OCI-LY3 (cell line): ENCODE measurements around the gene EHMT1.

Experiments
- H2AFZ ChIP-seq: fragments of 200-600, 300-600 bp; shearing (Covaris generic); 2 replicates; pipeline ENCODE4 v1.6.0; 2014; ENCODE audit warnings: antibody characterized with exemption, low read depth, low read length
- H3K27ac ChIP-seq: fragments of 200-600, 300-600 bp; sonication (generic); 2 replicates; pipeline ENCODE4 v1.5.1; 2014; ENCODE audit warnings: mild to moderate bottlenecking, low read length, moderate library complexity, mixed read lengths
- H3K27me3 ChIP-seq: fragments of 200-600, 300-600 bp; sonication (generic); 2 replicates; pipeline ENCODE4 v1.6.1; 2014; ENCODE audit warnings: low read depth, low read length, mixed read lengths
- H3K36me3 ChIP-seq: fragments of 200-600, 300-600 bp; sonication (generic); replicated peaks from 2 replicates; pipeline ENCODE3; 2014; ENCODE audit warnings: low read depth, low read length, mixed read lengths
- H3K4me1 ChIP-seq: fragments of 300-600, 200-600 bp; sonication (generic); 2 replicates; pipeline ENCODE4 v1.6.1; 2014; ENCODE audit warnings: low read length, mixed read lengths
- H3K4me2 ChIP-seq: fragments of 200-600, 300-600 bp; sonication (generic); 2 replicates; pipeline ENCODE4 v1.6.1; 2014; ENCODE audit warnings: low read length, mixed read lengths
- H3K4me3 ChIP-seq: fragments of 300-600, 200-600 bp; sonication (generic); 2 replicates; pipeline ENCODE4 v1.5.1; 2014; ENCODE audit warnings: antibody characterized with exemption, mild to moderate bottlenecking, low read length, moderate library complexity
- H3K79me2 ChIP-seq: fragments of 300-600, 200-600 bp; shearing (Covaris generic); 2 replicates; pipeline ENCODE4 v1.6.1; 2014; ENCODE audit warnings: mild to moderate bottlenecking, low read length, mixed read lengths
- H3K9ac ChIP-seq: fragments of 300-600, 200-600 bp; shearing (Covaris generic); 2 replicates; pipeline ENCODE4 v1.6.0; 2014; ENCODE audit warnings: mild to moderate bottlenecking, low read length, moderate library complexity
- H3K9me3 ChIP-seq: fragments of 200-600, 300-600 bp; shearing (Covaris generic); 2 replicates; pipeline ENCODE4 v1.6.1; 2014; ENCODE audit warnings: low read length, mixed read lengths; ENCODE audit not compliant: insufficient read depth
- H4K20me1 ChIP-seq: fragments of 200-600, 300-600 bp; sonication (generic); 2 replicates; pipeline ENCODE4 v1.6.1; 2016; ENCODE audit warnings: low read length, mixed read lengths; ENCODE audit not compliant: insufficient read depth
- EZH2phosphoT487 ChIP-seq: fragments of 200-600 bp; shearing (Covaris generic); IDR thresholded peaks from 2 replicates; pipeline ENCODE4 v1.6.1; 2018; ENCODE audit warnings: antibody characterized with exemption, mixed run types, low read depth
- TF ChIP-seq, protein P1 (sequence below): fragments of 200-600, 300-600 bp; sonication (generic); IDR thresholded peaks from 2 replicates; pipeline ENCODE4 v1.5.1; 2014; ENCODE audit warnings: antibody characterized with exemption, low read length, low read depth

Gene EHMT1

DNA sequence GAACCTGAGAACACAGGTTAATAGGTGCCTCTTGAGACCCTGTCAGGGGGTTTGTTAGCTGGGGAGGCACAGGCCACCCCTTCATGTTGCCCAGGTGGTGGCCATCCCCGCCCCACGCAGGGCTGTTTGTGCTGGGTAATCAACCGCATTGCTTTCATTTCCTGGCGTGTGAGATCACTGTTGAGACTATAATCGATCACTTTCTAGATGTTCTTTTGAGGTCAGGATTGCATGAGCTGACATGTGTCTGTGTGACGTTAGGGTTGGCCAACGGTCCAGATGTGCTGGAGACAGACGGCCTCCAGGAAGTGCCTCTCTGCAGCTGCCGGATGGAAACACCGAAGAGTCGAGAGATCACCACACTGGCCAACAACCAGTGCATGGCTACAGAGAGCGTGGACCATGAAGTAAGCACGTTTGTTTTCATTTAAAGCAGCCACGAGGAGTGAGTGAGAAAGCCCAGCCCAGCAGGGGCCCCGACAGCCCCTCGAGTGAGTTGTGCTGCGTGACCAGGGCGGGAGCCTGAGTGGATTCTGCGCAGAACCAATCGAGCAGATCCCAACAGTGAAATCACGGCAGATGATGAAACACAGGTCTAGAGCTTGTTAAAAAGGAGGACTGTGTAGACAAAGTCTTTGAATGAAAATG, 143.7 kb downstream of the EHMT1 start:
- Histone ChIP-seq H3K36me3 (peaks cover 89% of the 10 kb centered on the region), H3K4me3 (no peak overlapping the region), H3K27ac (peak overlapping the region; percentile 74), H3K9ac (peak overlapping the region; percentile 23; the same call in 1 of the 2 replicates), H3K9me3 (no peaks in the 10 kb centered on the region; the same call in 1 of the 2 replicates), H4K20me1 (no peaks in the 10 kb centered on the region), H3K4me1 (peaks cover 49% of the 10 kb centered on the region), H3K27me3 (no peaks in the 10 kb centered on the region), H3K79me2 (peaks cover 42% of the 10 kb centered on the region), H2AFZ (no peak overlapping the region), H3K4me2 (no peak overlapping the region)
- TF ChIP-seq, protein P1, sequence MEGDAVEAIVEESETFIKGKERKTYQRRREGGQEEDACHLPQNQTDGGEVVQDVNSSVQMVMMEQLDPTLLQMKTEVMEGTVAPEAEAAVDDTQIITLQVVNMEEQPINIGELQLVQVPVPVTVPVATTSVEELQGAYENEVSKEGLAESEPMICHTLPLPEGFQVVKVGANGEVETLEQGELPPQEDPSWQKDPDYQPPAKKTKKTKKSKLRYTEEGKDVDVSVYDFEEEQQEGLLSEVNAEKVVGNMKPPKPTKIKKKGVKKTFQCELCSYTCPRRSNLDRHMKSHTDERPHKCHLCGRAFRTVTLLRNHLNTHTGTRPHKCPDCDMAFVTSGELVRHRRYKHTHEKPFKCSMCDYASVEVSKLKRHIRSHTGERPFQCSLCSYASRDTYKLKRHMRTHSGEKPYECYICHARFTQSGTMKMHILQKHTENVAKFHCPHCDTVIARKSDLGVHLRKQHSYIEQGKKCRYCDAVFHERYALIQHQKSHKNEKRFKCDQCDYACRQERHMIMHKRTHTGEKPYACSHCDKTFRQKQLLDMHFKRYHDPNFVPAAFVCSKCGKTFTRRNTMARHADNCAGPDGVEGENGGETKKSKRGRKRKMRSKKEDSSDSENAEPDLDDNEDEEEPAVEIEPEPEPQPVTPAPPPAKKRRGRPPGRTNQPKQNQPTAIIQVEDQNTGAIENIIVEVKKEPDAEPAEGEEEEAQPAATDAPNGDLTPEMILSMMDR, result no peak
- TF ChIP-seq EZH2phosphoT487, result no peak

DNA sequence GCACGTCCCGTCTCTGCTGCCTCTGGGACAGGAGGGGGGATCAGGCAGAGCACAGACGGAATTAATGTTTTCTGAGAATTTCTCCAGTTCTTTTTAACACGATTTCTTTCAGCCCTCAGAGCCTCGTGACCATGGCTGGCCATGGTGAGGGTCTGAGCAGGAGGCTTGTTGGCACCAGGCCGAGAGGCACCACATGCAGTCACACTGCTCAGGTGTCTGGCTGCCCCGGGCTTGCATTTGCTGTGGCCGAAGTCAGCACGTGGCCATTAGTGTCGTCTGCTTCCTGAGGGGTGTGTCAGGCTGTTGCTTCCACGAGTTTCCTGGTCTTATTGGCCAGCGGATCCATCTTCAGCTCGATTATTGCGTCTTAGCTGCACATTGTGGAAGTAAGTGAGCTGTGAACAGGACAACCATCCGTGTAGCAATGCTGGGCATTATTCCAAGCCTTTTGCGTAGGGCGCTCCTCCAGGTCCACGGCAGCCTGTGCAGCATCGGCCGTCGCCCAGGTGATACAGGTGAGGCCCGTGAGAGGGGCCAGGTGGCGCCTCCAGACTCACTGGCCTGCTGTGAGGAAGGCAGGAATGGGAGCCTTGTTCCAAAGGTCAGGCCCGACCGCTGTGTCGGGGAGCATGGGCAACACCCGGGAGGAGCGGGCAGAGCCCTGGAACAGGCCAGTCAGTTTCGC, 144.6 kb downstream of the EHMT1 start:
- Histone ChIP-seq H3K27me3 (no peaks in the 10 kb centered on the region), H3K9ac (no peak overlapping the region), H3K4me2 (no peak overlapping the region), H3K36me3 (peaks cover 85% of the 10 kb centered on the region), H3K27ac (no peak overlapping the region), H3K79me2 (peaks cover 34% of the 10 kb centered on the region), H4K20me1 (no peaks in the 10 kb centered on the region), H3K4me1 (peaks cover 40% of the 10 kb centered on the region), H3K4me3 (no peak overlapping the region), H3K9me3 (no peaks in the 10 kb centered on the region; the same call in 1 of the 2 replicates), H2AFZ (no peak overlapping the region)
- TF ChIP-seq, protein P1, result no peak
- no peak for TF ChIP-seq EZH2phosphoT487

DNA sequence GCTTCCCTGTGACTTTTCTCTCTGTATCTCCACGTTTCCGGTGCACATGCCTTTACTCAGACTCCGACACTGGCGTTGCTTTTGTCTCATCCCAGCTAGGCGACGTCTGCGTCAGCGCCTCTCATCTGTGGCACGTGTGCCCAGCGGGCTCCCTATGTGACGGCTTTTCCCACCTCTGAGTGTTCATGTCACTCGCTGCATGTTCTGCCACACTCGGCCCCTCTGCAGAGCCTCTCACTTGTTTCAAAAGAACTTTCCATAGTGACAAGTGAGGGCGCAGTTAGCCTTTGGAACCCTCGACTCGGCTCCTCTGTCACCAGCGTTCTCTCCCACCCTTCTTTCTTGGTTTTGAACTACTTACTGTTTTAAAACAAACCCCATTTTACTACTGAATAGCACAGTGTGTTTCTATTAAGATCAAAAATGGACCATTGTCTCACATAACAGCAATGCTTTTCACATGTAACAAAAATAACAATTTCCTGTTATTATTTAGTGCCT, 145.4 kb downstream of the EHMT1 start:
- Histone ChIP-seq H3K9me3 (no peaks in the 10 kb centered on the region; the same call in 1 of the 2 replicates), H3K27me3 (no peaks in the 10 kb centered on the region), H3K9ac (no peak overlapping the region), H4K20me1 (no peaks in the 10 kb centered on the region), H3K36me3 (peaks cover 84% of the 10 kb centered on the region), H3K4me3 (no peak overlapping the region), H2AFZ (no peak overlapping the region), H3K79me2 (peaks cover 30% of the 10 kb centered on the region), H3K27ac (no peak overlapping the region), H3K4me2 (no peak overlapping the region), H3K4me1 (peaks cover 34% of the 10 kb centered on the region)
- TF ChIP-seq EZH2phosphoT487, result no peak
- TF ChIP-seq, protein P1, result no peak

DNA sequence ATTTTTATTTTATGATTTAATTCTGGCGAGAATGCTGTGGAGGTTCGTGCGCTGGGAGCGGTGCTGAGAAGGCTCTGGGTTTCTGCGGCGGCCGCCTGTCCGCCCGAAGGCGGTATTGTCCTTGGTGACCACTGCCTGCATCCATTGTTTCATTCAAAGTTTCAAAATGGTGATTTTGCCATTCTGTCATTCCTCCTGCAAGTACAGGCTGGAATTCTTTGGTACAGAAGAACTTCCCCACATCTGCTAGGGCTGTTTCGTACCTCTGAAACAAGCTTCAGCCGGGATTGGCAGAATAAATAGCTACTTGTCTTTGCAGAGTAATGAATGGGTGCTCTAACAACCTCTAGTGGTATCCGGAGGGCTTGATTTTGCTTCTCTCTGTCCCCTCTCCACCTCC, 146.2 kb downstream of the EHMT1 start:
- no peak overlapping the region for H3K9ac ChIP-seq
- no peaks in the 10 kb centered on the region for H3K27me3 ChIP-seq
- peaks cover 26% of the 10 kb centered on the region for H3K4me1 ChIP-seq
- peaks cover 23% of the 10 kb centered on the region for H3K79me2 ChIP-seq
- no peak overlapping the region for H3K4me3 ChIP-seq
- H3K9me3 ChIP-seq, result no peaks in the 10 kb centered on the region; the same call in 1 of the 2 replicates
- no peak for TF ChIP-seq EZH2phosphoT487
- TF ChIP-seq, protein P1, result no peak
- no peak overlapping the region for H2AFZ ChIP-seq
- no peak overlapping the region for H3K27ac ChIP-seq
- peaks cover 84% of the 10 kb centered on the region for H3K36me3 ChIP-seq
- no peaks in the 10 kb centered on the region for H4K20me1 ChIP-seq
- H3K4me2 ChIP-seq, result no peak overlapping the region
